HFFc6 (cell line): ENCODE results near the gene SMIM36. TPM values are rescaled to one million over a fixed set of nuclear protein-coding genes. Genes with fewer than 3 reads are reported as not detected.

Experiments used
- DNase-seq: peaks from one replicate; pipeline ENCODE4 v3.0.0-alpha.2; 2018
- H3K27ac Mint-ChIP-seq: 2 replicates; pipeline ENCODE4 v1.8.0; 2020; ENCODE audit warnings: mild to moderate bottlenecking, mixed read lengths
- H3K27me3 Mint-ChIP-seq: 2 replicates; pipeline ENCODE4 v1.8.0; 2021; ENCODE audit warnings: mild to moderate bottlenecking, moderate library complexity, mixed read lengths; ENCODE audit not compliant: insufficient read depth
- H3K36me3 Mint-ChIP-seq: 2 replicates; pipeline ENCODE4 v1.8.0; 2021; ENCODE audit warnings: low read depth, mixed read lengths
- H3K4me1 Mint-ChIP-seq: 2 replicates; pipeline ENCODE4 v1.8.0; 2020; ENCODE audit warnings: low read depth, mixed read lengths
- H3K4me3 Mint-ChIP-seq: 2 replicates; pipeline ENCODE4 v1.8.0; 2020; ENCODE audit warnings: mild to moderate bottlenecking, moderate library complexity, mixed read lengths
- H3K9me3 Mint-ChIP-seq: 2 replicates; pipeline ENCODE4 v1.8.0; 2020; ENCODE audit warnings: mild to moderate bottlenecking, mixed read lengths
- total RNA-seq, 6 experiments: library from RNA; stranded (reverse); fragmentation: NEBNext Ultra II Directional; extraction: Animal tissue kit (Norgen Biotek cat#: 25700); gene quantifications; 2 replicates in 1 of 6; 3 replicates in 5 of 6; pipeline ENCODE4 v1.2.3, GENCODE V29; 2021
- TF ChIP-seq, protein P1 (sequence below): fragments of 200-600 bp; sonication (generic); IDR thresholded peaks from 2 replicates; pipeline ENCODE4 v1.5.0; 2021; ENCODE audit warnings: antibody characterized with exemption, mild to moderate bottlenecking

The SMIM36 gene
- total RNA-seq, 6 experiments from 2014 or later = not detected

DNA sequence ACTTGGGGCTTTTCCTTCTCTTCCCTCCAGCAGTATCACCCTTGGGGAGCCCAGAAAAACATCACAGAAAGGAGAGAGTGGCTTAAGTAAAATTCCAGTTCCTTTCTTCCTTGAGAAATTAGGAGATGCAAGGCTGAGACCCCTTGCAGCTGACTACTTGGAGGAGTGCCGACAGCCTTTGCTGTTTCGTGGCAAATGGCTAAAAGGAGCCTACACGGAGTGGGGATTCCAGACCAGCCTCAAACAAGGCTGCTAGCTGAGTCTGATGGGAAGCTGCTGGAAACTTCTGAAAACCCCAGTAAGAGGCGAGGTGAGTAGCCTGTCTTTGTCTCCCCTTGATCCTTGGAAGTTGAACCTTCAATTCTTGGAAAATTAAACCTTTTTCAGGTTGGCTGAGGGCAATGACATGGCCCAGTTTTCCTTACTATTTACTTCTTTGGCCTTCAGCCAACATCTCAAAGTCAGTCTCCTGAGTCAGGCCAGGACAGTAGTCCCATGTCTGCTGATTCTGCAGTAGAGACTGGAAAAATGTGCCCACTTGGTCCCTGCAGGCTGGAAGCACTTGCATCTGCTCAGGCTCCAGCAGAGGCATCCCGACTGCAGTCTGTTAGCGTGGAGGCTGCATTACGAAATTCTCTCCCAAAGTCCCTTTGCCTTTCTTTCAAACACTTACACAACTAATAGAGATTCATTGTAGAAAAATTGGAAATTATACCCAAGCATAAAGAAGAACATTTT is 23.4 kb downstream of the SMIM36 start:
- Mint-ChIP-seq H3K9me3 (no peaks in the 10 kb centered on the region), H3K27ac (no peak overlapping the region), H3K4me1 (no peaks in the 10 kb centered on the region), H3K36me3 (no peaks in the 10 kb centered on the region), H3K27me3 (peaks cover 12% of the 10 kb centered on the region), H3K4me3 (no peak overlapping the region)
- DNase-seq = no peak
- TF ChIP-seq, protein P1, sequence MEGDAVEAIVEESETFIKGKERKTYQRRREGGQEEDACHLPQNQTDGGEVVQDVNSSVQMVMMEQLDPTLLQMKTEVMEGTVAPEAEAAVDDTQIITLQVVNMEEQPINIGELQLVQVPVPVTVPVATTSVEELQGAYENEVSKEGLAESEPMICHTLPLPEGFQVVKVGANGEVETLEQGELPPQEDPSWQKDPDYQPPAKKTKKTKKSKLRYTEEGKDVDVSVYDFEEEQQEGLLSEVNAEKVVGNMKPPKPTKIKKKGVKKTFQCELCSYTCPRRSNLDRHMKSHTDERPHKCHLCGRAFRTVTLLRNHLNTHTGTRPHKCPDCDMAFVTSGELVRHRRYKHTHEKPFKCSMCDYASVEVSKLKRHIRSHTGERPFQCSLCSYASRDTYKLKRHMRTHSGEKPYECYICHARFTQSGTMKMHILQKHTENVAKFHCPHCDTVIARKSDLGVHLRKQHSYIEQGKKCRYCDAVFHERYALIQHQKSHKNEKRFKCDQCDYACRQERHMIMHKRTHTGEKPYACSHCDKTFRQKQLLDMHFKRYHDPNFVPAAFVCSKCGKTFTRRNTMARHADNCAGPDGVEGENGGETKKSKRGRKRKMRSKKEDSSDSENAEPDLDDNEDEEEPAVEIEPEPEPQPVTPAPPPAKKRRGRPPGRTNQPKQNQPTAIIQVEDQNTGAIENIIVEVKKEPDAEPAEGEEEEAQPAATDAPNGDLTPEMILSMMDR = no peak

DNA sequence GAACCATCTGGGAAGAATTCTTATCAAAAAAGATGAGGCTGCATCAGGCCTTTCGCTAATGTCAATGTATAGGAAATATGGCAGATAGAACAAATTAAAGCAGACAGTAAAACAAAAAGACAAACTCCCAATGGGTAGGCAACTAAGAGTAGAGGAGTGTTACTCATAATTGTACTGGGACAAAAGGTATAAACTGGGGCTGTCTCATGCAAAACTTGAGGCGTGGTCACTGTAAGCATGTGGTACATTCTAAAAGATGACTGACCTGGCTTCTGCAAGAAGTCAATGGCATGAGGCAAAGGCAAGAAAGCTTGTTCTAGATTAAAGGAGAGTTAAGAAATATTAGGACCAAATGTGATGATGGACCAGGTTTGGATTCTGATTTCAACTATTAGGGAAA is 26.7 kb downstream of the SMIM36 start:
- Mint-ChIP-seq H3K36me3 (no peaks in the 10 kb centered on the region), H3K4me3 (no peak overlapping the region), H3K9me3 (no peaks in the 10 kb centered on the region), H3K4me1 (no peaks in the 10 kb centered on the region), H3K27me3 (peaks cover 6% of the 10 kb centered on the region), H3K27ac (no peak overlapping the region)
- TF ChIP-seq, protein P1 = no peak
- no peak for DNase-seq

DNA sequence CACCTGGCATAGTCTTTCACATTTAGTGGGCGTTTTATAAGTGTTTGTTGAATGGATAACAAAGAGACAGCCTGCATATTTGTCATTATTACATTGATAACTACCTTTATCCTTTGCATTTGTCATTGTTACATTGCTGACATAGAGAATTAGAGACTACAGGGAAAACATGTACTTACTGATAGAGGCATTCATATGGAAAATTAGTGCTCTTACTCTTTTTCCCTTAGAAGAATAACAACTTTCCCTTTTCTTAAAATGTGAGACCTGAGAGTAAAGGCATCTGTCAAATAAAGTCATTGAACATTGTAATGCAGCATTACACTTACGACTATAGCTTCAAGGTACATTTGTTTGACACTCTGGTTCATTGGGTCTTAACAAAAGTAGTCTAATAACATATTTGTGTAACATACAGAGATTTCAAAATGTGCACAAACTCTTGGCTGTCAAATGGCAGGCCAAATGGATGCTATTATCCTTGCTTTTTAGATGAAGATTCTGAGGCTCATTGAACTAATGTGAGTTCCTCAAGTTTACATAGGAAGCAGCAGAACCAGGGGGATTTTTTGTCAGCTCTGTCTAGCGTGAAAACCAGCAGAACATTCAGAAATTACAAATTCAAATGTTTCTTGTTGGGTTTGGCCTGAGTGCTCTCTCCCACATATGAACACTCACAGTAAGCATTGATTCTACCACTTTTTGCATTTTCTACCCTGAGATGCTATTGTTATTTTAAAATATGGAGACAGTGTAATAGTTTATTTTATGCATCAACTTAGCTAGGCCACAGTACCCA is 28.5 kb downstream of the SMIM36 start:
- no peak for DNase-seq
- H3K4me1 Mint-ChIP-seq = no peaks in the 10 kb centered on the region
- no peak overlapping the region for H3K27ac Mint-ChIP-seq
- TF ChIP-seq, protein P1 = no peak
- H3K27me3 Mint-ChIP-seq = peaks cover 5% of the 10 kb centered on the region
- H3K9me3 Mint-ChIP-seq = no peaks in the 10 kb centered on the region
- no peak overlapping the region for H3K4me3 Mint-ChIP-seq
- no peaks in the 10 kb centered on the region for H3K36me3 Mint-ChIP-seq

DNA sequence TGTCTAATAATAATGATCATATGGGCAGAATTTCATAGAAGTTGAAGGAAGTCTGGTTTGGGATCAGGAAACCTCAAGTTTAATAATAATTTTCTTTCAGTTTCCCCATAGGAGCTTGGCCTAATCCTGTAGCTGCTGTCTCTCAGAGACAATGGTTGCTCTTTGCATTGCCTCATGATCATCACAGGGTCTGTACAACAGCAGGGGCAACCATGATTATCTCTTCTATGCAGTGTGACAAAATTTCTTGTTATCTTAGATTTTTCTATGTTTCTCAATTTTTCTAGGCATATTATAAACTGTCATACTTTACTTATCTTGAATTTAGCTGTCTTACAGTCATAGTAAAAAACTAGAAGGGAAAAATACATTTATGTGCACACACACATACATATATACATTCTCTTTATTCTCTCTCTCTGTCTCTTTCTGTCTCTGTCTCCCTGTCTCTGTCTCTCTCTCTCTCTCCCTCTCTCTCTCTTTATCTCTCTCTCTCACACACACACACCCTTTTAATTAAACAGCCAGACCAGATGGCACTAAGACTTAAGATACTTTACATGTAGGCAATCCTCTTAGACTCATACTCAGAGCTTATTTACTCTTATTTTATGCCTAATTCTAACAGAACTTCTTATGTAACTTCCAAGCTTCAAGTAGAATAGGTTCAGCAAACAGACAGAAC is 30.5 kb downstream of the SMIM36 start:
- Mint-ChIP-seq H3K27ac (no peak overlapping the region), H3K9me3 (no peaks in the 10 kb centered on the region), H3K4me3 (no peak overlapping the region), H3K4me1 (no peaks in the 10 kb centered on the region), H3K27me3 (peaks cover 8% of the 10 kb centered on the region), H3K36me3 (no peaks in the 10 kb centered on the region)
- TF ChIP-seq, protein P1 = no peak
- DNase-seq = no peak

DNA sequence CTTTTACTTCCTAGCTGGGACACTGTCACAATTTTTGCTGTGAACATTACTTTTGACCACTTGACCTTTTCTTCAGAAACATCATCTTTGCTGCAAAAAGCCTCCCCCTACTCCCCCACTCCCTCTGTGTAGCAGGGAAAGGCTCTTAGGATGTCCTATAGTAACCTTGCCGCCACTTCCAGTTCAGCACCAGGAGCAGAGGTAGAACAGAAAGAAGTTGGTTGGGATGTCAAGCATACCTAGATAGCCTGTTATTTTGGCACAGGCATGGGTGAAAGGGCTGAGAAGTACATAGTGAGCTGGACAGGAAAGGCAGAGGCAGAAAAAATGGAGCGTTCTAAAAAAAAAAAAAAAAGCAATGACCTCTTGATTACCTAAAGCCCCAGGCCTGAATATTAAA is 31.3 kb downstream of the SMIM36 start:
- H3K4me1 Mint-ChIP-seq = no peaks in the 10 kb centered on the region

More for the DNA sequence above, 31.3 kb downstream of the SMIM36 start:
- Mint-ChIP-seq H3K9me3 (no peaks in the 10 kb centered on the region), H3K36me3 (no peaks in the 10 kb centered on the region), H3K27me3 (peaks cover 9% of the 10 kb centered on the region), H3K4me3 (no peak overlapping the region), H3K27ac (no peak overlapping the region)
- TF ChIP-seq, protein P1 = no peak
- no peak for DNase-seq
